C4-2B (cell line): ENCODE data around the gene GFY.

Experiments used
- ZFX ChIP-seq: fragments of 450-650 bp; IDR thresholded peaks from 2 replicates; pipeline ENCODE4 v1.6.1; 2017
- TF ChIP-seq, protein P1 (sequence below): fragments of 450-650 bp; conservative IDR thresholded peaks from 2 replicates; pipeline ENCODE4 v1.5.1; 2017; ENCODE audit warnings: mild to moderate bottlenecking

- TF ChIP-seq, protein P1, sequence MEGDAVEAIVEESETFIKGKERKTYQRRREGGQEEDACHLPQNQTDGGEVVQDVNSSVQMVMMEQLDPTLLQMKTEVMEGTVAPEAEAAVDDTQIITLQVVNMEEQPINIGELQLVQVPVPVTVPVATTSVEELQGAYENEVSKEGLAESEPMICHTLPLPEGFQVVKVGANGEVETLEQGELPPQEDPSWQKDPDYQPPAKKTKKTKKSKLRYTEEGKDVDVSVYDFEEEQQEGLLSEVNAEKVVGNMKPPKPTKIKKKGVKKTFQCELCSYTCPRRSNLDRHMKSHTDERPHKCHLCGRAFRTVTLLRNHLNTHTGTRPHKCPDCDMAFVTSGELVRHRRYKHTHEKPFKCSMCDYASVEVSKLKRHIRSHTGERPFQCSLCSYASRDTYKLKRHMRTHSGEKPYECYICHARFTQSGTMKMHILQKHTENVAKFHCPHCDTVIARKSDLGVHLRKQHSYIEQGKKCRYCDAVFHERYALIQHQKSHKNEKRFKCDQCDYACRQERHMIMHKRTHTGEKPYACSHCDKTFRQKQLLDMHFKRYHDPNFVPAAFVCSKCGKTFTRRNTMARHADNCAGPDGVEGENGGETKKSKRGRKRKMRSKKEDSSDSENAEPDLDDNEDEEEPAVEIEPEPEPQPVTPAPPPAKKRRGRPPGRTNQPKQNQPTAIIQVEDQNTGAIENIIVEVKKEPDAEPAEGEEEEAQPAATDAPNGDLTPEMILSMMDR, result no peak
- TF ChIP-seq ZFX, result no peak
These were observed 34.9 kb upstream of the GFY start for GRCh38 chr19:49390131-49390928.
